Spleen (tissue), 11 donors: ENCODE results near the gene MYORG. TPM values are rescaled to one million over a fixed set of nuclear protein-coding genes. Genes with fewer than 3 reads are reported as not detected.

ENCODE experiments used
- DNase-seq: peaks from one replicate; pipeline ENCODE4 v3.0.0-alpha.2; 2020
- H3K27ac ChIP-seq, 8 donors: fragments of 200-600 bp; sonication (generic) in 7 of 8; 1 replicate in 4 of 8; 2 replicates in 4 of 8; pipeline versions ENCODE4 v1.5.0 to v1.8.0; 2016 to 2021; ENCODE audit warnings: inconsistent platforms in 4 of 8, mild to moderate bottlenecking in 4 of 8, moderate library complexity in 1 of 8
- H3K27me3 ChIP-seq, 7 donors: fragments of 200-600 bp; sonication (generic) in 6 of 7; replicated peaks in 1 of 7; 1 replicate in 4 of 7; 2 replicates in 3 of 7; pipeline versions ENCODE4 v1.5.0 to v1.8.0; 2016 to 2021; ENCODE audit warnings: inconsistent platforms in 3 of 7, mild to moderate bottlenecking in 1 of 7
- H3K36me3 ChIP-seq, 6 donors: fragments of 200-600 bp; sonication (generic) in 5 of 6; 1 replicate in 4 of 6; 2 replicates in 2 of 6; pipeline versions ENCODE4 v1.5.0 to v1.8.0; 2016 to 2021; ENCODE audit warnings: inconsistent platforms in 2 of 6
- H3K4me1 ChIP-seq, 6 donors: fragments of 200-600 bp; sonication (generic) in 5 of 6; 1 replicate in 3 of 6; 2 replicates in 3 of 6; pipeline versions ENCODE4 v1.5.0 to v1.8.0; 2016 to 2021; ENCODE audit warnings: inconsistent platforms in 3 of 6
- H3K4me3 ChIP-seq, 8 donors: fragments of 200-600 bp; sonication (generic) in 7 of 8; 1 replicate in 4 of 8; 2 replicates in 4 of 8; pipeline versions ENCODE4 v1.5.0 to v1.8.0; 2016 to 2021; ENCODE audit warnings: inconsistent platforms in 4 of 8, mild to moderate bottlenecking in 4 of 8, moderate library complexity in 2 of 8
- H3K9me3 ChIP-seq, 8 donors: fragments of 200-600 bp; sonication (generic) in 7 of 8; 1 replicate in 4 of 8; 2 replicates in 4 of 8; pipeline versions ENCODE4 v1.5.0 to v1.8.0; 2016 to 2021; ENCODE audit warnings: inconsistent platforms in 4 of 8
- POLR2A ChIP-seq, 3 donors: fragments of 450-650 bp; IDR thresholded peaks; one replicate each; pipeline ENCODE4 v1.5.1; 2017; ENCODE audit warnings: antibody characterized with exemption in 3 of 3, mild to moderate bottlenecking in 1 of 3
- POLR2AphosphoS5 ChIP-seq, 3 donors: sonication (generic); formaldehyde crosslinking; IDR thresholded peaks; one replicate each; pipeline ENCODE4 v1.5.1; 2017; ENCODE audit warnings: antibody characterized with exemption in 3 of 3
- WGBS, 5 donors: extraction: QIAGEN DNeasy Blood & Tissue Kit in 3 of 5; methylation state at CpG; one replicate each; pipeline versions ENCODE4 v1.1.5 to v1.1.7; 2013 to 2018; 5-methylcytosine and 5-hydroxymethylcytosine counted together
- intact Hi-C: fragments of 100-400 bp; cut with DNase I; formaldehyde crosslinking; loops from one replicate; pipeline ENCODE4 v1.15.0; 2023; ENCODE audit warnings: low total_unique reads
- polyA plus RNA-seq, 3 donors: library from polyadenylated mRNA; stranded (reverse); fragments of 200-250 nt; gene quantifications; one replicate each; pipeline ENCODE4 v1.2.1, GENCODE V29; 2013
- total RNA-seq, 7 donors: library from RNA; depleted of rRNA in 3 of 7; stranded (reverse); fragments of >200 nt in 3 of 7; fragmentation: NEBNext Ultra II Directional in 4 of 7; extraction: Animal tissue kit (Norgen Biotek cat#: 25700) in 4 of 7; gene quantifications; one replicate each; pipeline versions ENCODE4 v1.1.0 to v1.2.1, GENCODE V29; 2016 to 2021
- TF ChIP-seq, protein P1 (sequence below), 11 experiments: fragments of 200-600 bp in 7 of 11; fragments of 450-650 bp in 4 of 11; sonication (generic) in 4 of 11; IDR thresholded peaks in 8 of 11; conservative IDR thresholded peaks in 3 of 11; 1 replicate in 7 of 11; 2 replicates in 4 of 11; pipeline versions ENCODE4 v1.4.0 to v1.8.0; 2016 to 2021; ENCODE audit warnings: antibody characterized with exemption in 11 of 11, inconsistent platforms in 4 of 11, mild to moderate bottlenecking in 1 of 11
- donor health status: healthy with polysubstance abuse.
- donor health status: DM: no; HTN: no; CAD: no; lungs with moderate emphysema.
- donor health status: DM: no; HTN: no; CAD: no.
- donor health status: Bipolar disorder and iron deficiency.
- donor health status: healthy.
- donor health status: DM: no; HTN: no; CAD: no.
- donor health status: DM: yes; HTN: yes; CAD: no.

MYORG gene
- total and polyA plus RNA-seq, 10 donors: 0.22 to 2.2 (median 1.2) TPM

GRCh38 chr9:34377404-34377746 lies 677 bp upstream of the MYORG start:
- Histone ChIP-seq H3K4me1 (peaks cover 29 to 61% (median 48%) of the 10 kb centered on the region in 6 donors), H3K27ac (peak overlapping the region in 5 of 8 donors; percentile 59 to 78 (median 72)), H3K4me3 (peak overlapping the region; percentile 51 to 92 (median 72)), H3K36me3 (peaks cover 0 to 2% (median 0%) of the 10 kb centered on the region in 6 donors), H3K27me3 (peaks cover 0 to 18% (median 0%) of the 10 kb centered on the region in 7 donors), H3K9me3 (peaks cover 0 to 2% (median 0%) of the 10 kb centered on the region in 8 donors)
- DNase-seq: peak; percentile 90
- no peak for TF ChIP-seq POLR2A (IDR thresholded peaks at IDR 0.05)
- TF ChIP-seq, protein P1, sequence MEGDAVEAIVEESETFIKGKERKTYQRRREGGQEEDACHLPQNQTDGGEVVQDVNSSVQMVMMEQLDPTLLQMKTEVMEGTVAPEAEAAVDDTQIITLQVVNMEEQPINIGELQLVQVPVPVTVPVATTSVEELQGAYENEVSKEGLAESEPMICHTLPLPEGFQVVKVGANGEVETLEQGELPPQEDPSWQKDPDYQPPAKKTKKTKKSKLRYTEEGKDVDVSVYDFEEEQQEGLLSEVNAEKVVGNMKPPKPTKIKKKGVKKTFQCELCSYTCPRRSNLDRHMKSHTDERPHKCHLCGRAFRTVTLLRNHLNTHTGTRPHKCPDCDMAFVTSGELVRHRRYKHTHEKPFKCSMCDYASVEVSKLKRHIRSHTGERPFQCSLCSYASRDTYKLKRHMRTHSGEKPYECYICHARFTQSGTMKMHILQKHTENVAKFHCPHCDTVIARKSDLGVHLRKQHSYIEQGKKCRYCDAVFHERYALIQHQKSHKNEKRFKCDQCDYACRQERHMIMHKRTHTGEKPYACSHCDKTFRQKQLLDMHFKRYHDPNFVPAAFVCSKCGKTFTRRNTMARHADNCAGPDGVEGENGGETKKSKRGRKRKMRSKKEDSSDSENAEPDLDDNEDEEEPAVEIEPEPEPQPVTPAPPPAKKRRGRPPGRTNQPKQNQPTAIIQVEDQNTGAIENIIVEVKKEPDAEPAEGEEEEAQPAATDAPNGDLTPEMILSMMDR (IDR thresholded peaks at IDR 0.05 in 8 of 11, conservative IDR thresholded peaks at IDR 0.05 in 3 of 11): no peak
- TF ChIP-seq POLR2AphosphoS5 (IDR thresholded peaks at IDR 0.05): no peak
- 2 to 4% (median 3%) methylated on average over 19 to 21 of the region's 21 CpGs for WGBS, 5 donors
- intact Hi-C loops: no loop called here

DNA sequence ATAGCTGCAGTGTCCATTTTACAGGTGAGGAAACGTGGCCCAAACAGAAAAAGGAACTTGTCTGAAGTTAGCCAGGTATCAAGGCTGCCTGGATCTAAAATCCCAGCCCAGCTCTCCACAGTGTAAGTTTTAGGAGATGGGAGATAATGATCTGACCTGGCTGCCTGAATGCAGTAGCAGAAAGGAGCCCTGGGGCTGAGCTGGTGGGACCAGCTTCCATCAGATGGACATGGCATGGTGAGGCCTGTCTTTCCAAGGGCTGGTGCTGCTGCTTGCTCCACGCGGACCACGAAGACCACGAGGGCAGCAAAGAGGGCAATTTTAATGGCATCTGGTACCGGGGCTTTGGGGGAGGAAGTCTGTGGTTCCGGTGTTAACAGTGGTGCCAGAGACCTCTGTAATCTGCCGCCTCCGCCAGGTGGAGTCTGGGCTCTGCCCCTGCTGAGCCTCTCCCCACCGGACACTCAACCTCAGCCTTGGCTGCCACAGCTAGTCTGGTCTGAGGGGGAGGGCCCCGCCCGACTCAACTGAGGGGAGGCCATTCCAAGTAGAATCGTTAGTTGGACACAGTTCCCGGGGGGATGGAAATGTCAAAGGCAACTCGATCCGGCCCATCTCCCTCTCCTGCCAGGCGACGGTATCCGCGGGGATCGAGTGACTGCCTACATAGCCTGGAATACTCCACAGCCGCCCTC lies 650 bp downstream of the MYORG start:
- Histone ChIP-seq H3K36me3 (peaks cover 0 to 12% (median 0%) of the 10 kb centered on the region in 6 donors), H3K27ac (peak overlapping the region in 6 of 8 donors; percentile 14 to 78 (median 70)), H3K27me3 (peaks cover 0 to 17% (median 0%) of the 10 kb centered on the region in 7 donors), H3K4me1 (peaks cover 27 to 53% (median 43%) of the 10 kb centered on the region in 6 donors), H3K4me3 (peak overlapping the region; percentile 51 to 92 (median 72)), H3K9me3 (peaks cover 0 to 15% (median 5%) of the 10 kb centered on the region in 8 donors)
- intact Hi-C loops: no loop called here
- no peak for TF ChIP-seq POLR2A (IDR thresholded peaks at IDR 0.05)
- TF ChIP-seq, protein P1 (IDR thresholded peaks at IDR 0.05 in 8 of 11, conservative IDR thresholded peaks at IDR 0.05 in 3 of 11): peak in 5 of 11 experiments; percentile 20 to 36 (median 26)
- TF ChIP-seq POLR2AphosphoS5 (IDR thresholded peaks at IDR 0.05): no peak
- peak; percentile 91 for DNase-seq
- 4 to 8% (median 7%) methylated on average over 17 to 22 of the region's 22 CpGs for WGBS, 5 donors

DNA sequence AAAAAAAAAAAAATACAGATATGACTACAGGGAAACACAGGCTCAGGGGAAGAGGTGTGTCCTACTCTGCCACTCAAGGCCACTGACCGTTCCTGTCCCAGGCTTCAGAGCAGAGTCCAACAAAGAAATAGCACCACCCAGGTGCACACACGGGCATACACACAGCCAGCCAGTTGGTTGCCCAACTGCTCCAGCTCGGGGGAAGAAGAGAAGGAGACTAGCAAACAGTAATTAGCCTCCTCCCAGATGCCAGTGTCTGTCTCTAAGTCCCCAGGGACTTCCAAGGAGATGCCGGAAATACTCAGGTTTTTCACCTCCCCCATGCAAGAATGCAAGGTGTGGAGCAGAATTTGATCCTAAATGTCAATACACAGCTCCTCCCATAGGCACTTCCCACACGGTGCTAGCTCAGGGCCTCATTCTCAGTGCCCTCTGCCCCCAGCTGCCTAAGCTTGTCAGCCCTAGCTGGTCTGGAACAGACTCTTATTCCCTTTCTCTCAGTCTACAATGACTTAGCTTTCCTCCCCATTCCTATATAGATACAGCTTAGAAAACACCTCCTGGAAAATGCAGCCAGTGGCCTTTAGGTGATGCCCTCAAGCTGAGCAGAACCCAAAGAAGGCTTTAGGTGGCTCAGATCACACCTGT lies 1.7 kb downstream of the MYORG start:
- H3K4me1 ChIP-seq: peaks cover 19 to 43% (median 33%) of the 10 kb centered on the region in 6 donors
- H3K4me3 ChIP-seq: no peak overlapping the region
- WGBS, 5 donors: 59 to 64% (median 62%) methylated on average over 5 of the region's 5 CpGs
- peaks cover 0 to 18% (median 6%) of the 10 kb centered on the region in 8 donors for H3K9me3 ChIP-seq
- peaks cover 0 to 8% (median 0%) of the 10 kb centered on the region in 7 donors for H3K27me3 ChIP-seq
- H3K36me3 ChIP-seq: peaks cover 0 to 12% (median 0%) of the 10 kb centered on the region in 6 donors
- intact Hi-C loops: no loop called here
- DNase-seq: no peak
- no peak for TF ChIP-seq POLR2AphosphoS5 (IDR thresholded peaks at IDR 0.05)
- TF ChIP-seq, protein P1 (IDR thresholded peaks at IDR 0.05 in 8 of 11, conservative IDR thresholded peaks at IDR 0.05 in 3 of 11): no peak
- TF ChIP-seq POLR2A (IDR thresholded peaks at IDR 0.05): no peak
- H3K27ac ChIP-seq: peak overlapping the region in 2 of 8 donors; percentile 16 to 72

DNA sequence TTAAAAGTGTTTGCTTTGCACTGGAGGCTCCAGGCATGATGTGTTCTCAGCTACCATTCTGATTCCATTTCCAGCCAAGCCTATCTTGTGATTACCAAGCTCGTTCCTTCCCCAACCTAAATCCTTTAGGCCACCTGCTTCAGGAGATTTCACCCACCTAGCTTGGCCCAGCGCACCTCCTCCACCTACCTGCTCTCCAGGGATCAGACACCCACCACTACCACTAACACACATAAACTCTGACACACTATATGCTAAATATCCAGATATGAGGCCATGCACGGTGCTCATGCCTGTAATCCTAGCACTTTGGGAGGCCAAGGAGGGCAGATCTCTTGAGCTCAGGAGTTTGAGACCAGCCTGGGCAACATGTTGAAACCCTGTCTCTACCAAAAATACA lies 2.4 kb downstream of the MYORG start:
- no peak for DNase-seq
- 89 to 94% (median 90%) methylated on average over 3 of the region's 3 CpGs for WGBS, 5 donors
- intact Hi-C loops: no loop called here
- H3K4me3 ChIP-seq: no peak overlapping the region
- no peak for TF ChIP-seq POLR2AphosphoS5 (IDR thresholded peaks at IDR 0.05)
- TF ChIP-seq POLR2A (IDR thresholded peaks at IDR 0.05): no peak
- TF ChIP-seq, protein P1 (IDR thresholded peaks at IDR 0.05 in 8 of 11, conservative IDR thresholded peaks at IDR 0.05 in 3 of 11): no peak
- no peak overlapping the region for H3K27ac ChIP-seq
- H3K4me1 ChIP-seq: peaks cover 12 to 36% (median 26%) of the 10 kb centered on the region in 6 donors
- peaks cover 0 to 12% (median 0%) of the 10 kb centered on the region in 6 donors for H3K36me3 ChIP-seq
- peaks cover 0 to 18% (median 6%) of the 10 kb centered on the region in 8 donors for H3K9me3 ChIP-seq
- H3K27me3 ChIP-seq: peaks cover 0 to 6% (median 0%) of the 10 kb centered on the region in 7 donors
